Gastroesophageal sphincter (tissue), 4 donors: ENCODE results near the gene CSGALNACT2. TPM values are rescaled to one million over a fixed set of nuclear protein-coding genes. Genes with fewer than 3 reads are reported as not detected.

Source experiments
- ATAC-seq: fragments of 150-250 bp; one replicate; pipeline ENCODE4 v1.9.1; 2016; ENCODE audit warnings: mild to moderate bottlenecking, moderate library complexity
- H3K27ac ChIP-seq, 4 donors: fragments of 200-600 bp; sonication (generic) in 3 of 4; 1 replicate in 3 of 4; 2 replicates in 1 of 4; pipeline ENCODE4 v1.5.1; 2016 to 2019
- H3K27me3 ChIP-seq: fragments of 200-600 bp; sonication (generic); one replicate; pipeline ENCODE4 v1.5.1; 2019
- H3K36me3 ChIP-seq, 2 donors: fragments of 200-600 bp; sonication (generic); one replicate each; pipeline ENCODE4 v1.5.1; 2019; ENCODE audit warnings: control low read depth in 1 of 2
- H3K4me1 ChIP-seq, 3 donors: fragments of 200-600 bp; sonication (generic); 1 replicate in 2 of 3; 2 replicates in 1 of 3; pipeline ENCODE4 v1.5.1; 2016 to 2019; ENCODE audit warnings: control low read depth in 2 of 3
- H3K4me3 ChIP-seq, 2 donors: fragments of 200-600 bp; sonication (generic); one replicate each; pipeline ENCODE4 v1.5.1; 2019; ENCODE audit warnings: mild to moderate bottlenecking in 1 of 2, moderate library complexity in 1 of 2
- H3K9me3 ChIP-seq, 3 donors: fragments of 200-600 bp; sonication (generic); one replicate each; pipeline ENCODE4 v1.5.1; 2017 to 2019; ENCODE audit warnings: control low read depth in 2 of 3
- CTCF ChIP-seq, 4 experiments: fragments of 200-600 bp in 2 of 4; fragments of 450-650 bp in 2 of 4; sonication (generic) in 1 of 4; IDR thresholded peaks; one replicate each; pipeline ENCODE4 v1.5.1; 2017 to 2019; ENCODE audit warnings: antibody characterized with exemption in 4 of 4, mild to moderate bottlenecking in 2 of 4, moderate library complexity in 2 of 4
- EP300 ChIP-seq: sonication (generic); formaldehyde crosslinking; IDR thresholded peaks from one replicate; pipeline ENCODE4 v1.6.1; 2017; ENCODE audit warnings: antibody characterized with exemption, mild to moderate bottlenecking
- POLR2A ChIP-seq, 2 donors: fragments of 450-650 bp; IDR thresholded peaks; one replicate each; pipeline ENCODE4 v1.6.1; 2017; ENCODE audit warnings: antibody characterized with exemption in 2 of 2, mild to moderate bottlenecking in 2 of 2, moderate library complexity in 1 of 2
- POLR2AphosphoS5 ChIP-seq: sonication (generic); formaldehyde crosslinking; IDR thresholded peaks from one replicate; pipeline ENCODE4 v1.6.1; 2017; ENCODE audit warnings: antibody characterized with exemption
- WGBS, 2 donors: methylation state at CpG; one replicate each; pipeline ENCODE4 v1.1.5; 2018; ENCODE audit warnings: low coverage in 1 of 2; 5-methylcytosine and 5-hydroxymethylcytosine counted together
- total RNA-seq, 4 donors: library from RNA; depleted of rRNA; stranded (reverse); fragments of >200 nt; gene quantifications; one replicate each; pipeline ENCODE4 v1.1.0, GENCODE V29; 2016

CSGALNACT2 gene
- total RNA-seq, 4 donors from 2014 or later, result 28.4 to 37.4 (median 32.7) TPM

GRCh38 chr10:43230101-43230908 is 92.1 kb downstream of the CSGALNACT2 start:
- Histone ChIP-seq H3K36me3 (no peaks in the 10 kb centered on the region), H3K4me3 (peak overlapping the region in 1 of 2 donors; percentile 46), H3K27me3 (peaks cover 59% of the 10 kb centered on the region), H3K9me3 (no peaks in the 10 kb centered on the region), H3K4me1 (peaks cover 0 to 20% (median 9%) of the 10 kb centered on the region in 3 donors), H3K27ac (no peak overlapping the region)
- TF ChIP-seq CTCF (IDR thresholded peaks at IDR 0.05) (no peak), EP300 (no peak), POLR2A (IDR thresholded peaks at IDR 0.05) (no peak), POLR2AphosphoS5 (no peak)
- ATAC-seq, result no peak
- 0 to 9% methylated on average over 4 to 6 of the region's 35 CpGs for WGBS, 2 donors

GRCh38 chr10:43230909-43231522 is 92.8 kb downstream of the CSGALNACT2 start:
- H3K9me3 ChIP-seq, result no peaks in the 10 kb centered on the region
- 80% methylated on average over 1 of the region's 8 CpGs; no CpG with 5 or more reads in 1 of the 2 donors for WGBS, 2 donors
- H3K4me3 ChIP-seq, result no peak overlapping the region
- H3K27me3 ChIP-seq, result peaks cover 59% of the 10 kb centered on the region
- no peak overlapping the region for H3K27ac ChIP-seq
- TF ChIP-seq CTCF (IDR thresholded peaks at IDR 0.05) (no peak), POLR2AphosphoS5 (no peak), POLR2A (IDR thresholded peaks at IDR 0.05) (no peak), EP300 (no peak)
- peaks cover 0 to 20% (median 9%) of the 10 kb centered on the region in 3 donors for H3K4me1 ChIP-seq
- ATAC-seq, result no peak
- H3K36me3 ChIP-seq, result no peaks in the 10 kb centered on the region

- no peak for ATAC-seq
- Histone ChIP-seq H3K4me1 (peaks cover 0 to 20% (median 9%) of the 10 kb centered on the region in 3 donors), H3K9me3 (no peaks in the 10 kb centered on the region), H3K27ac (no peak overlapping the region), H3K27me3 (peaks cover 59% of the 10 kb centered on the region), H3K4me3 (no peak overlapping the region), H3K36me3 (no peaks in the 10 kb centered on the region)
- TF ChIP-seq CTCF (IDR thresholded peaks at IDR 0.05), result no peak
- TF ChIP-seq EP300, result no peak
- TF ChIP-seq POLR2A (IDR thresholded peaks at IDR 0.05), result no peak
- no peak for TF ChIP-seq POLR2AphosphoS5
- 60% methylated on average over 1 of the region's 6 CpGs; no CpG with 5 or more reads in 1 of the 2 donors for WGBS, 2 donors
These were observed 93.4 kb downstream of the CSGALNACT2 start for GRCh38 chr10:43231523-43232078.

- no peak for TF ChIP-seq POLR2AphosphoS5
- Histone ChIP-seq H3K4me3 (no peak overlapping the region), H3K36me3 (no peaks in the 10 kb centered on the region), H3K4me1 (peaks cover 0 to 17% (median 9%) of the 10 kb centered on the region in 3 donors), H3K9me3 (no peaks in the 10 kb centered on the region), H3K27ac (no peak overlapping the region), H3K27me3 (peaks cover 57% of the 10 kb centered on the region)
- 81% methylated on average over 8 of the region's 19 CpGs; no CpG with 5 or more reads in 1 of the 2 donors for WGBS, 2 donors
- ATAC-seq, result no peak
These were observed 95.6 kb downstream of the CSGALNACT2 start for GRCh38 chr10:43233601-43234430.
